Uterus (tissue), 2 donors: Measurements from ENCODE around the gene IRF6.

Source experiments
- CTCF ChIP-seq, 4 experiments: fragments of 200-600 bp in 2 of 4; fragments of 450-650 bp in 2 of 4; sonication (generic) in 2 of 4; IDR thresholded peaks; one replicate each; pipeline ENCODE4 v1.5.1; 2016 to 2019; ENCODE audit warnings: antibody characterized with exemption in 4 of 4, mild to moderate bottlenecking in 2 of 4, moderate library complexity in 1 of 4
- POLR2A ChIP-seq, 2 donors: fragments of 450-650 bp; IDR thresholded peaks; one replicate each; pipeline ENCODE4 v1.6.1; 2016; ENCODE audit warnings: antibody characterized with exemption in 2 of 2, mild to moderate bottlenecking in 1 of 2, moderate library complexity in 1 of 2

DNA sequence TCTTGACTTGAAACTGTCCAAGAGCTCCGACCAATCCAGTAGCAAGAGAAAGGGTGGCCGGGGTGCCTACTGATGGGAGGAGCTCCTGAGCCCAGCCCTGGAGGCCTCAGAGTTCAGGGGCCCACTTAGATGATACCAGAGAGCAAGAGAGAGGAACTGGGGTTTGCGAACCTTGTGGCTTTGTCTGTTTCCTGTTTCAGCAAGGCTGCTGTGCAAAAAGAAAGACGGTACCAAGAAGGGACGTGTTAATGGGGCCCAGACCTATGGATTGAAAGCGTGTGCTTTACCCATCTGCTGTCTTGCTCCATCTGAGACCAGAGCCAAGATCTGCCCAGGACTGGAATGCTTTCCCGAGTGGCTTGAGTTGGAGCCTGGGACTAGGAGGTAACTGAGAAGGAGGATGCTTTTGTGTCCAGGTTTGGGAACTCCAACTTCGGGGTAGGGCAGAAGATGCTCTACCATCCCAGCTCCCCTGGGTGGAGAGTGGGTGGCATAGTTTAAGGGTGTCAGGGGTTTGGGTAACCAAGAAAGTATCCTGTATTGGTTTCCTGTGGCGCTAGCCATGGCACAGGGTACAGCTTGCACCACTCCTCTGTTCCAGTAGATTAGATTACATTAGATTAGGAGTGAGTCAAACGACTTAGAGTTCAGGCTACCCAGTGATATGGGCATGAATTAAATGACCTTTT lies 49.9 kb downstream of the IRF6 start, which contains the start of gene TRAF3IP3:
- no peak for TF ChIP-seq POLR2A (IDR thresholded peaks at IDR 0.05)
- TF ChIP-seq CTCF (IDR thresholded peaks at IDR 0.05) = no peak
